Measurements from ENCODE around the gene BMI1. TPM values are rescaled to one million over a fixed set of nuclear protein-coding genes. Genes with fewer than 3 reads are reported as not detected.

The BMI1 gene
- total RNA-seq: 10 to 100 TPM; 46.4 to 57.9 TPM
- 10 to 100 TPM; 53.3 to 62.8 TPM for polyA plus RNA-seq (ENCODE audit: insufficient read length in 2 of 2)
- long read RNA-seq, donor 1, transcript BMI1-201 (10 exons, 3,428 nt): major isoform, 14 of 15 reads
- long read RNA-seq, donor 1, partial matches to known transcripts: 0 of 15 reads
- long read RNA-seq, donor 1, other reads (novel, unspliced or antisense): 0 of 15 reads
- long read RNA-seq, donor 2, partial matches to known transcripts: 0 of 4 reads
- long read RNA-seq, donor 2, other reads (novel, unspliced or antisense): 0 of 4 reads
- long read RNA-seq, donor 3, transcript BMI1-201 (10 exons, 3,428 nt): major isoform, 5 of 11 reads
- long read RNA-seq, donor 3, partial matches to known transcripts: 5 of 11 reads
- long read RNA-seq, donor 3, other reads (novel, unspliced or antisense): 0 of 11 reads
- long read RNA-seq, donor 4, transcript BMI1-201 (10 exons, 3,428 nt): major isoform, 13 of 26 reads
- long read RNA-seq, donor 4, partial matches to known transcripts: 9 of 26 reads
- long read RNA-seq, donor 4, other reads (novel, unspliced or antisense): 0 of 26 reads

- peak within 1 kb of the TSS; percentile 81 for H3K27ac ChIP-seq (ENCODE audit: low read depth, low read length)
- peaks cover 10% of the 10 kb centered on the region for H3K4me1 ChIP-seq (ENCODE audit: control insufficient read depth, insufficient read depth, low read length)
- peak in 3 of 6 donors; percentile 77 to 96 (median 95) for DNase-seq (ENCODE audit: low read depth in 4 of 6, low spot score in 6 of 6)
- H3K27me3 ChIP-seq (ENCODE audit: control insufficient read depth, insufficient read depth, low read length): peaks cover 54% of the 10 kb centered on the region
- H3K36me3 ChIP-seq (ENCODE audit: control insufficient read depth, insufficient read depth, low read length): no peaks in the 10 kb centered on the region
- H3K4me3 ChIP-seq (ENCODE audit: low read depth, low read length): peak within 1 kb of the TSS; percentile 71
- WGBS (ENCODE audit: insufficient coverage): under 1% methylated on average over 72 of the region's 85 CpGs
- no peaks in the 10 kb centered on the region for H3K9me3 ChIP-seq (ENCODE audit: control insufficient read depth, insufficient read depth, low read length)
Measured at GRCh38 chr10:22320591-22321155, at the start of gene BMI1. Gene BMI1, plus strand, starts transcription at chr10:22321099. Its CDS starts 5,351 bp downstream, at chr10:22326450.

GRCh38 chr10:22271786-22272185 is 49.1 kb upstream of the BMI1 start:
- H3K27me3 ChIP-seq (ENCODE audit: control insufficient read depth, insufficient read depth, low read length): no peaks in the 10 kb centered on the region
- no peak overlapping the region for H3K27ac ChIP-seq (ENCODE audit: low read depth, low read length)
- no peak for DNase-seq (ENCODE audit: low read depth in 4 of 6, low spot score in 6 of 6)
- no peak overlapping the region for H3K4me3 ChIP-seq (ENCODE audit: low read depth, low read length)
- H3K9me3 ChIP-seq (ENCODE audit: control insufficient read depth, insufficient read depth, low read length): no peaks in the 10 kb centered on the region
- no peaks in the 10 kb centered on the region for H3K4me1 ChIP-seq (ENCODE audit: control insufficient read depth, insufficient read depth, low read length)
- 98% methylated on average over 3 of the region's 6 CpGs for WGBS (ENCODE audit: insufficient coverage)
- no peaks in the 10 kb centered on the region for H3K36me3 ChIP-seq (ENCODE audit: control insufficient read depth, insufficient read depth, low read length)

- DNase-seq (ENCODE audit: low read depth in 4 of 6, low spot score in 6 of 6): no peak
- Histone ChIP-seq H3K9me3 (ENCODE audit: control insufficient read depth, insufficient read depth, low read length) (no peaks in the 10 kb centered on the region), H3K4me3 (ENCODE audit: low read depth, low read length) (no peak overlapping the region), H3K27ac (ENCODE audit: low read depth, low read length) (no peak overlapping the region), H3K4me1 (ENCODE audit: control insufficient read depth, insufficient read depth, low read length) (no peaks in the 10 kb centered on the region), H3K36me3 (ENCODE audit: control insufficient read depth, insufficient read depth, low read length) (no peaks in the 10 kb centered on the region), H3K27me3 (ENCODE audit: control insufficient read depth, insufficient read depth, low read length) (no peaks in the 10 kb centered on the region)
- WGBS (ENCODE audit: insufficient coverage): no CpG with 5 or more reads among the region's 4 CpGs
Measured at GRCh38 chr10:22278441-22278782, 42.5 kb upstream of the BMI1 start.

- H3K27ac ChIP-seq (ENCODE audit: low read depth, low read length): no peak overlapping the region
- H3K9me3 ChIP-seq (ENCODE audit: control insufficient read depth, insufficient read depth, low read length): no peaks in the 10 kb centered on the region
- H3K4me1 ChIP-seq (ENCODE audit: control insufficient read depth, insufficient read depth, low read length): no peaks in the 10 kb centered on the region
- no peak for DNase-seq (ENCODE audit: low read depth in 4 of 6, low spot score in 6 of 6)
- H3K4me3 ChIP-seq (ENCODE audit: low read depth, low read length): no peak overlapping the region
- 37% methylated on average over 6 of the region's 6 CpGs for WGBS (ENCODE audit: insufficient coverage)
- no peaks in the 10 kb centered on the region for H3K36me3 ChIP-seq (ENCODE audit: control insufficient read depth, insufficient read depth, low read length)
- no peaks in the 10 kb centered on the region for H3K27me3 ChIP-seq (ENCODE audit: control insufficient read depth, insufficient read depth, low read length)
Measured at GRCh38 chr10:22280078-22280477, 40.8 kb upstream of the BMI1 start.

GRCh38 chr10:22285130-22285529 is 35.8 kb upstream of the BMI1 start:
- WGBS (ENCODE audit: insufficient coverage): 54% methylated on average over 1 of the region's 3 CpGs
- DNase-seq (ENCODE audit: low read depth in 4 of 6, low spot score in 6 of 6): peak in 2 of 6 donors; percentile 57 to 69
- Histone ChIP-seq H3K27me3 (ENCODE audit: control insufficient read depth, insufficient read depth, low read length) (no peaks in the 10 kb centered on the region), H3K4me1 (ENCODE audit: control insufficient read depth, insufficient read depth, low read length) (no peaks in the 10 kb centered on the region), H3K9me3 (ENCODE audit: control insufficient read depth, insufficient read depth, low read length) (no peaks in the 10 kb centered on the region), H3K4me3 (ENCODE audit: low read depth, low read length) (no peak overlapping the region), H3K36me3 (ENCODE audit: control insufficient read depth, insufficient read depth, low read length) (no peaks in the 10 kb centered on the region), H3K27ac (ENCODE audit: low read depth, low read length) (no peak overlapping the region)

- Histone ChIP-seq H3K36me3 (ENCODE audit: control insufficient read depth, insufficient read depth, low read length) (no peaks in the 10 kb centered on the region), H3K27me3 (ENCODE audit: control insufficient read depth, insufficient read depth, low read length) (no peaks in the 10 kb centered on the region), H3K4me3 (ENCODE audit: low read depth, low read length) (no peak overlapping the region), H3K4me1 (ENCODE audit: control insufficient read depth, insufficient read depth, low read length) (no peaks in the 10 kb centered on the region), H3K27ac (ENCODE audit: low read depth, low read length) (no peak overlapping the region), H3K9me3 (ENCODE audit: control insufficient read depth, insufficient read depth, low read length) (no peaks in the 10 kb centered on the region)
- DNase-seq (ENCODE audit: low read depth in 4 of 6, low spot score in 6 of 6): no peak
- 100% methylated on average over 1 of the region's 3 CpGs for WGBS (ENCODE audit: insufficient coverage)
Measured at GRCh38 chr10:22293747-22294404, 27.0 kb upstream of the BMI1 start.

GRCh38 chr10:22294694-22295093 is 26.2 kb upstream of the BMI1 start:
- Histone ChIP-seq H3K27ac (ENCODE audit: low read depth, low read length) (no peak overlapping the region), H3K4me3 (ENCODE audit: low read depth, low read length) (no peak overlapping the region), H3K36me3 (ENCODE audit: control insufficient read depth, insufficient read depth, low read length) (no peaks in the 10 kb centered on the region), H3K4me1 (ENCODE audit: control insufficient read depth, insufficient read depth, low read length) (no peaks in the 10 kb centered on the region), H3K9me3 (ENCODE audit: control insufficient read depth, insufficient read depth, low read length) (no peaks in the 10 kb centered on the region), H3K27me3 (ENCODE audit: control insufficient read depth, insufficient read depth, low read length) (no peaks in the 10 kb centered on the region)
- no peak for DNase-seq (ENCODE audit: low read depth in 4 of 6, low spot score in 6 of 6)
- WGBS (ENCODE audit: insufficient coverage): no CpG with 5 or more reads among the region's 2 CpGs

- DNase-seq (ENCODE audit: low read depth in 4 of 6, low spot score in 6 of 6): peak in 1 of 6 donors; percentile 32
- H3K36me3 ChIP-seq (ENCODE audit: control insufficient read depth, insufficient read depth, low read length): no peaks in the 10 kb centered on the region
- no peak overlapping the region for H3K27ac ChIP-seq (ENCODE audit: low read depth, low read length)
- 93% methylated on average over 4 of the region's 4 CpGs for WGBS (ENCODE audit: insufficient coverage)
- H3K4me3 ChIP-seq (ENCODE audit: low read depth, low read length): no peak overlapping the region
- H3K9me3 ChIP-seq (ENCODE audit: control insufficient read depth, insufficient read depth, low read length): no peaks in the 10 kb centered on the region
- H3K27me3 ChIP-seq (ENCODE audit: control insufficient read depth, insufficient read depth, low read length): no peaks in the 10 kb centered on the region
- no peaks in the 10 kb centered on the region for H3K4me1 ChIP-seq (ENCODE audit: control insufficient read depth, insufficient read depth, low read length)
Measured at GRCh38 chr10:22301193-22301592, 19.7 kb upstream of the BMI1 start.

- H3K4me1 ChIP-seq (ENCODE audit: control insufficient read depth, insufficient read depth, low read length): no peaks in the 10 kb centered on the region
Measured at GRCh38 chr10:22303461-22303860, 17.4 kb upstream of the BMI1 start.

More at GRCh38 chr10:22303461-22303860, 17.4 kb upstream of the BMI1 start:
- no peaks in the 10 kb centered on the region for H3K9me3 ChIP-seq (ENCODE audit: control insufficient read depth, insufficient read depth, low read length)
- H3K27ac ChIP-seq (ENCODE audit: low read depth, low read length): no peak overlapping the region
- no peaks in the 10 kb centered on the region for H3K27me3 ChIP-seq (ENCODE audit: control insufficient read depth, insufficient read depth, low read length)
- no peak overlapping the region for H3K4me3 ChIP-seq (ENCODE audit: low read depth, low read length)
- H3K36me3 ChIP-seq (ENCODE audit: control insufficient read depth, insufficient read depth, low read length): no peaks in the 10 kb centered on the region
- DNase-seq (ENCODE audit: low read depth in 4 of 6, low spot score in 6 of 6): no peak
- no CpG with 5 or more reads among the region's 3 CpGs for WGBS (ENCODE audit: insufficient coverage)
